Measurements from ENCODE around the gene TINCR. TPM values are rescaled to one million over a fixed set of nuclear protein-coding genes. Genes with fewer than 3 reads are reported as not detected.
A peak's percentile ranks its signal among the peaks of the same experiment; 100 is the strongest.

TINCR gene
- total RNA-seq, 1 experiment from 2014 or later = 0.17 TPM

- no peak overlapping the region for H3K4me3 Mint-ChIP-seq
- WGBS (ENCODE audit: extremely low coverage, insufficient read length, low lambda C conversion rate) = no CpG with 5 or more reads among the region's 12 CpGs
- Histone ChIP-seq H3K23ac (ENCODE audit: insufficient read length, low read depth, low read length) (no peak overlapping the region), H3K27me3 (ENCODE audit: insufficient read depth, low read length) (no peaks in the 10 kb centered on the region), H4K8ac (replicated peaks; ENCODE audit: insufficient read length, low read depth, low read length) (no peak overlapping the region), H4K5ac (ENCODE audit: insufficient read length, low read depth, low read length) (no peak overlapping the region), H3K4me2 (ENCODE audit: insufficient read depth, insufficient read length, low read length) (no peak overlapping the region), H4K91ac (ENCODE audit: insufficient read length, low read depth, low read length) (no peak overlapping the region), H3K79me2 (ENCODE audit: insufficient read depth, low read length) (no peaks in the 10 kb centered on the region), H3K9me3 (ENCODE audit: control insufficient read depth, low read depth, low read length) (no peaks in the 10 kb centered on the region), H3T11ph (ENCODE audit: low read length) (no peak overlapping the region), H3K56ac (ENCODE audit: insufficient read length, low read depth, low read length) (no peak overlapping the region), H4K20me1 (ENCODE audit: control insufficient read depth, insufficient read depth, insufficient read length) (no peaks in the 10 kb centered on the region), H2BK15ac (ENCODE audit: low read depth, low read length) (no peak overlapping the region), H3K4me1 (ENCODE audit: insufficient read depth, low read length) (no peaks in the 10 kb centered on the region), H3K27ac (ENCODE audit: insufficient read length, low read depth, low read length) (no peak overlapping the region), H2BK12ac (ENCODE audit: insufficient read length, low read depth, low read length) (no peak overlapping the region), H3K79me1 (ENCODE audit: insufficient read depth, low read depth, low read length, poor library complexity, severe bottlenecking) (no peaks in the 10 kb centered on the region), H2AFZ (ENCODE audit: low read length) (no peak overlapping the region), H2BK120ac (ENCODE audit: low read depth, low read length, poor library complexity, severe bottlenecking) (no peak overlapping the region), H3K14ac (ENCODE audit: insufficient read depth, low read length) (no peak overlapping the region), H2BK20ac (ENCODE audit: low read depth, low read length, poor library complexity, severe bottlenecking) (no peak overlapping the region), H2BK5ac (ENCODE audit: insufficient read length, low read length) (no peak overlapping the region), H3K23me2 (ENCODE audit: insufficient read length, low read depth, low read length, poor library complexity, severe bottlenecking) (no peaks in the 10 kb centered on the region), H3K9ac (ENCODE audit: extremely low read depth, insufficient read length, low read length) (no peak overlapping the region), H2AK5ac (ENCODE audit: insufficient read length, low read length) (no peak overlapping the region), H3K18ac (ENCODE audit: insufficient read length, low read depth, low read length) (no peak overlapping the region), H3K4ac (ENCODE audit: low read depth, low read length) (no peak overlapping the region)
- H3K9me3 Mint-ChIP-seq = no peaks in the 10 kb centered on the region
- no peaks in the 10 kb centered on the region; the same call in 1 of the 2 replicates for H3K27me3 Mint-ChIP-seq (ENCODE audit: low read depth)
- no peak for TF ChIP-seq CTCF (conservative IDR thresholded peaks at IDR 0.05)
- peak overlapping the region in 2 of 3 experiments; percentile 57 to 88; a peak in 4 of 7 replicates for H3K27ac Mint-ChIP-seq
- DNase-seq = no peak
- H3K36me3 Mint-ChIP-seq (ENCODE audit: insufficient read depth in 1 of 3, low read depth in 3 of 3) = no peaks in the 10 kb centered on the region; a peak in 1 of 7 replicates
- peaks cover 12 to 17% of the 10 kb centered on the region in 2 experiments for H3K4me1 Mint-ChIP-seq
Measured at GRCh38 chr19:5580161-5580571, 12.4 kb upstream of the TINCR start.
